ENCODE data around the gene COL25A1.

GRCh38 chr4:108820492-108821350 is 481.7 kb downstream of the COL25A1 start:
- no peak for TF ChIP-seq POLR2AphosphoS5 (IDR thresholded peaks at IDR 0.05; ENCODE audit: low read depth, low read length)
- TF ChIP-seq CTCF (IDR thresholded peaks at IDR 0.05) = no peak
- no peak for TF ChIP-seq REST (IDR thresholded peaks at IDR 0.05; ENCODE audit: insufficient read depth in 1 of 2, low read depth in 2 of 2, low read length in 1 of 2)
- TF ChIP-seq TCF7L2 (IDR thresholded peaks at IDR 0.05; ENCODE audit: low read depth, low read length) = no peak
- TF ChIP-seq SIN3A (IDR thresholded peaks at IDR 0.05; ENCODE audit: borderline replicate concordance, insufficient read depth, low read depth, low read length) = no peak

Measured in Panc1 (cell line).